ENCODE measurements around the gene TBC1D10A. TPM values are rescaled to one million over a fixed set of nuclear protein-coding genes. Genes with fewer than 3 reads are reported as not detected.

The TBC1D10A gene
- total RNA-seq, 4 donors from 2014 or later: 28.4 to 44.7 (median 35.9) TPM

DNA sequence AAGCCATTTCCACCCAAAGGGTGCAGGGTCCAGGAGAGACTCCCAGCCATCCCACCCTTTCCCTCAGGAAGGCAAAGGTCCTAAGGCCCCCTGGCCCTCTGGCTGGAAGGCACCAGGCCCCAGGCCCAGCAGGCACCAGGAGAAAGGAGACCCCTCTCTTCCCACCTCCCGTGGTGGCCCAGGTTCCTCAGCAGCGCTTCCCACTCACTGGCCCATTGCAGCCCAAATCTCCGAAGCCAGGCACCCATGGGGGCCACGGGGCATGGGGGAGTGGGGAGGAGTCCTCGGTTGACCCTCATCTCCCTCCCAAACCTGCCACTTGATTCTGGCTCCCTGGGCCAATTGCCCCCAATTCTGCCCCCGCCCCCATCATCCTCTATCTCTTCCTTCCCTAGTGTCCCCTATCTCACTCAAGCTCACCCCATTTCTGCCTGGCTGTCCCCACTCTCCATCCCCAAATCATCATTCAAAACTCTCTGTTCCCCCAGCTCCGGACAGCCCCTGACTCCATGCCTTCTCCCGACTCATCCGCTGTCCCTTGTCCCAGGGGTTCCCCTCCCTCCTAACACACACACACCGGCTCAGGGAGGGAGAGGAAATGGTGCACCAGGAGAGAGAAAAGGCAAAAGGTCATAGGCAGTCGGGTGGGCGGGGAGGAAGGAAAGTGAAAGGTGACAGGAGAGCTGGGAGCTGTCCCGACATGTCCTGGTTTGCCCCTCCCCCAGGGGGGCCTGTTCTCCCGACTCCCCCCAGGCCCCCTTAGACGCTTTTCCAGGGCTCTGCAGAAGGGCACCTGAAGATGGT lies 81.4 kb downstream of the TBC1D10A start:
- 54 to 55% methylated on average over 15 of the region's 15 CpGs for WGBS, 2 donors
- H3K36me3 ChIP-seq: no peaks in the 10 kb centered on the region
- no peak overlapping the region for H3K27ac ChIP-seq
- peaks cover 11 to 21% of the 10 kb centered on the region in 2 donors for H3K4me1 ChIP-seq
- H3K4me3 ChIP-seq (replicated peaks in 1 of 3): peak overlapping the region in 2 of 3 donors; percentile 24 to 49
- no peaks in the 10 kb centered on the region for H3K27me3 ChIP-seq
- DNase-seq: peak in 1 of 2 donors; percentile 21
- H3K9me3 ChIP-seq: no peaks in the 10 kb centered on the region
- intact Hi-C loops (cut with DNase I): no loop called here
- TF ChIP-seq POLR2A (IDR thresholded peaks at IDR 0.05): no peak
- TF ChIP-seq, protein P1, sequence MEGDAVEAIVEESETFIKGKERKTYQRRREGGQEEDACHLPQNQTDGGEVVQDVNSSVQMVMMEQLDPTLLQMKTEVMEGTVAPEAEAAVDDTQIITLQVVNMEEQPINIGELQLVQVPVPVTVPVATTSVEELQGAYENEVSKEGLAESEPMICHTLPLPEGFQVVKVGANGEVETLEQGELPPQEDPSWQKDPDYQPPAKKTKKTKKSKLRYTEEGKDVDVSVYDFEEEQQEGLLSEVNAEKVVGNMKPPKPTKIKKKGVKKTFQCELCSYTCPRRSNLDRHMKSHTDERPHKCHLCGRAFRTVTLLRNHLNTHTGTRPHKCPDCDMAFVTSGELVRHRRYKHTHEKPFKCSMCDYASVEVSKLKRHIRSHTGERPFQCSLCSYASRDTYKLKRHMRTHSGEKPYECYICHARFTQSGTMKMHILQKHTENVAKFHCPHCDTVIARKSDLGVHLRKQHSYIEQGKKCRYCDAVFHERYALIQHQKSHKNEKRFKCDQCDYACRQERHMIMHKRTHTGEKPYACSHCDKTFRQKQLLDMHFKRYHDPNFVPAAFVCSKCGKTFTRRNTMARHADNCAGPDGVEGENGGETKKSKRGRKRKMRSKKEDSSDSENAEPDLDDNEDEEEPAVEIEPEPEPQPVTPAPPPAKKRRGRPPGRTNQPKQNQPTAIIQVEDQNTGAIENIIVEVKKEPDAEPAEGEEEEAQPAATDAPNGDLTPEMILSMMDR (IDR thresholded peaks at IDR 0.05): no peak

DNA sequence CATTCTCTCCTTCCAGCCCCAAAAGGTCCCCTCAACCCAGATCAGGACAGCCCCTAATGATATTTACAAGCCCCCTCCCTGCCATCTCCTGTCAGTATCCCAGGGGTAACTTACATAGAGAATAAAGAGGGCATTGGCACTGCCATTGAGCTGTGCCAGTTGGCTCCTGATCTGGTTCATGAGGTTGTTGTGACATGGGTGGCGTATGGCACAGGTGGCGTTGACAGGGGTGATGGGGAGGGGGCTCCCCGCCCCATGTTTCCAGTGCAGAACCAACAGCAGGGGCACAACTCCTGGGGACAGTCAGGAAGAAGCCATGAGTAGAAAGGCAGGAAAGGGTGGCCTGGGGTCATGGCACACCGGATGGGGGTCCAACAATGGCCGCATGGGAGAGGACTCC lies 82.1 kb downstream of the TBC1D10A start:
- TF ChIP-seq, protein P1 (IDR thresholded peaks at IDR 0.05): no peak
- TF ChIP-seq POLR2A (IDR thresholded peaks at IDR 0.05): no peak
- no peak for DNase-seq
- Histone ChIP-seq H3K27ac (no peak overlapping the region), H3K36me3 (no peaks in the 10 kb centered on the region), H3K4me3 (replicated peaks in 1 of 3) (no peak overlapping the region), H3K27me3 (no peaks in the 10 kb centered on the region), H3K4me1 (peaks cover 6 to 22% of the 10 kb centered on the region in 2 donors), H3K9me3 (no peaks in the 10 kb centered on the region)
- WGBS, 2 donors: 92 to 94% methylated on average over 5 of the region's 5 CpGs
- intact Hi-C loops (cut with DNase I): no loop called here

DNA sequence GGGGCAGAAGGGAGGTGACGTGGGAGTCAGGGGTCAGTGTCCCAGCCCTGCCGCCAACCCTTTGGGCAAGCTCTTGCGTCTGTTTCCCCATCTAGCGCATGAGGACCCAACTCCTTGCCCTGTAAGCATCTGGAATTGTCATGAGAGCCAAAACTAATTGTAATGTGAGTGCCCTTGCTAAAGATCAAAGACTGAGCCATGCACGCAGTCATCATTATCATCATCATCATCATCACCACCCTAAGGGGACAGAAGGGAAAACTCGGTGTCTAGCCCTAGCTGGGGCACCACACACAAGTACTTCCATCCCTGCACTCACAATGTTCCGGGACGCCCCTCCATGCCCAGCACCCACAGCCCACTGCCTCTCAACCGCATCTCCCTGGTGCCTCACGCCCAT lies 82.7 kb downstream of the TBC1D10A start:
- no peak for TF ChIP-seq POLR2A (IDR thresholded peaks at IDR 0.05)
- TF ChIP-seq, protein P1 (IDR thresholded peaks at IDR 0.05): no peak
- Histone ChIP-seq H3K4me3 (replicated peaks in 1 of 3) (no peak overlapping the region), H3K36me3 (no peaks in the 10 kb centered on the region), H3K9me3 (no peaks in the 10 kb centered on the region), H3K27me3 (no peaks in the 10 kb centered on the region), H3K27ac (no peak overlapping the region), H3K4me1 (peaks cover 6 to 22% of the 10 kb centered on the region in 2 donors)
- 89% methylated on average over 10 of the region's 10 CpGs for WGBS, 2 donors
- DNase-seq: no peak
- intact Hi-C loops (cut with DNase I): no loop called here

GRCh38 chr22:30243661-30244060 lies 83.1 kb downstream of the TBC1D10A start:
- TF ChIP-seq, protein P1 (IDR thresholded peaks at IDR 0.05): no peak
- TF ChIP-seq POLR2A (IDR thresholded peaks at IDR 0.05): no peak
- H3K4me1 ChIP-seq: peaks cover 6 to 22% of the 10 kb centered on the region in 2 donors
- H3K27ac ChIP-seq: no peak overlapping the region
- no peaks in the 10 kb centered on the region for H3K36me3 ChIP-seq
- no peaks in the 10 kb centered on the region for H3K9me3 ChIP-seq
- intact Hi-C loops (cut with DNase I): no loop called here
- no peaks in the 10 kb centered on the region for H3K27me3 ChIP-seq
- WGBS, 2 donors: 93 to 96% methylated on average over 17 to 22 of the region's 22 CpGs
- no peak for DNase-seq
- H3K4me3 ChIP-seq (replicated peaks in 1 of 3): no peak overlapping the region

Other genes with a start within 250 kb of the TBC1D10A start
- gene HORMAD2, start 246.5 kb downstream of the TBC1D10A start, total RNA-seq: not detected
- gene LIF, start 80.2 kb downstream of the TBC1D10A start, total RNA-seq: 1 to 10 TPM in 3 of 4 donors, under 1 TPM in 1; 0.89 to 2.6 (median 2.2) TPM
- gene OSM, start 60.1 kb downstream of the TBC1D10A start, total RNA-seq: under 1 TPM in 1 of 4 donors, not detected in 3; 0.40 TPM
- gene CASTOR1, start 37.4 kb downstream of the TBC1D10A start, total RNA-seq: 10 to 100 TPM; 16.5 to 36.0 (median 27.7) TPM
- gene SF3A1, start 30.0 kb upstream of the TBC1D10A start, total RNA-seq: 100 to 1,000 TPM in 3 of 4 donors, 10 to 100 TPM in 1; 52.8 to 193 (median 135) TPM
- 10 to 100 TPM in 3 of 4 donors, 1 to 10 TPM in 1; 8.1 to 18.3 (median 15.6) TPM for gene CCDC157, start 30.1 kb upstream of the TBC1D10A start, total RNA-seq
- 10 to 100 TPM; 14.8 to 25.5 (median 18.8) TPM for gene RNF215, start 60.5 kb upstream of the TBC1D10A start, total RNA-seq
- gene SEC14L2, start 70.1 kb upstream of the TBC1D10A start, total RNA-seq: 10 to 100 TPM; 26.6 to 59.1 (median 30.4) TPM
- 10 to 100 TPM in 3 of 4 donors, 1 to 10 TPM in 1; 5.8 to 25.7 (median 14.4) TPM for gene MTFP1, start 98.8 kb upstream of the TBC1D10A start, total RNA-seq
- 1 to 10 TPM in 1 of 4 donors, not detected in 3; 1.5 TPM for gene SEC14L3, start 145.1 kb upstream of the TBC1D10A start, total RNA-seq
- under 1 TPM in 3 of 4 donors, not detected in 1; 0.13 to 0.39 (median 0.22) TPM for gene SEC14L4, start 178.8 kb upstream of the TBC1D10A start, total RNA-seq
- under 1 TPM in 1 of 4 donors, not detected in 3; 0.11 TPM for gene SEC14L6, start 219.8 kb upstream of the TBC1D10A start, total RNA-seq
- gene GAL3ST1, start 247.7 kb upstream of the TBC1D10A start, total RNA-seq: 1 to 10 TPM in 1 of 4 donors, under 1 TPM in 2, not detected in 1; 0.50 to 1.4 (median 0.67) TPM